ENCODE measurements around the gene GDI1.

- no peak for TF ChIP-seq CTCF (IDR thresholded peaks at IDR 0.05)
- TF ChIP-seq POLR2A (IDR thresholded peaks at IDR 0.05): no peak
Measured at GRCh38 chrX:154450312-154450711, 13.4 kb downstream of the GDI1 start.

Measured in breast epithelium (tissue), 3 donors.